ENCODE results near the gene PABPC3. TPM values are rescaled to one million over a fixed set of nuclear protein-coding genes. Genes with fewer than 3 reads are reported as not detected.

PABPC3 gene
- total RNA-seq (2022; extraction: Qiagen RNA extraction; ENCODE audit: low read depth), result 0.12 to 0.23 TPM (median 0.19 TPM) in 4 of 5 replicates, not detected in the other

DNA sequence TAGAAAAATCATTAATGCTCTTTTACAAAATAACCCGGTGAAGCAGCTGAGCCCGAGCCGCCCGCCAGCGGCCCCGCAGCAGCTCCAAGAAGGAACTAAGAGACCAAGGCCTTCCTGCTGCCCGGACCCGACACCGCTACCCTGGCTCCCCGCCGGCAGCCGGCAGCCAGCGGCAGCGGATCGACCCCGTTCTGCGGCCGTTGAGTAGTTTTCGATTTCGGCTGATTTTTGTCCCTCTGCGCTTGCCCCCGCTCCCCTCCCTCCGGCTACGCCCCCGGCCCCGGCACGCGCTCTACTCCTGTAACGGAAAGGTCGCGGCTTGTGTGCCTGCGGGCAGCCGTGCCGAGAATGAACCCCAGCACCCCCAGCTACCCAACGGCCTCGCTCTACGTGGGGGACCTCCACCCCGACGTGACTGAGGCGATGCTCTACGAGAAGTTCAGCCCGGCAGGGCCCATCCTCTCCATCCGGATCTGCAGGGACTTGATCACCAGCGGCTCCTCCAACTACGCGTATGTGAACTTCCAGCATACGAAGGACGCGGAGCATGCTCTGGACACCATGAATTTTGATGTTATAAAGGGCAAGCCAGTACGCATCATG is at the start of gene PABPC3:
PABPC3 (plus strand) TSS at position 286 of the 603 bp plus-strand sequence; CDS start at position 349, 63 bp downstream.

Other genes with a start within 250 kb of the PABPC3 start
- not detected in 5 replicates for gene AMER2, start 76.2 kb downstream of the PABPC3 start, total RNA-seq (2022; extraction: Qiagen RNA extraction; ENCODE audit: low read depth)
- 4.8 to 10.1 TPM (median 8.9 TPM) in 5 replicates for gene MTMR6, start 191.4 kb downstream of the PABPC3 start, total RNA-seq (2022; extraction: Qiagen RNA extraction; ENCODE audit: low read depth)
- gene NUP58, start 205.5 kb downstream of the PABPC3 start, total RNA-seq (2022; extraction: Qiagen RNA extraction; ENCODE audit: low read depth), result 12.9 to 22.8 TPM (median 18.6 TPM) in 5 replicates